Pons (tissue), 1 donor: ENCODE measurements around the gene RNF114.
A peak's percentile ranks its signal among the peaks of the same experiment; 100 is the strongest.

Experiments
- DNase-seq: peaks from one replicate; pipeline ENCODE4 v3.0.0-alpha.2; 2016; ENCODE audit warnings: low spot score

RNF114 gene

DNA sequence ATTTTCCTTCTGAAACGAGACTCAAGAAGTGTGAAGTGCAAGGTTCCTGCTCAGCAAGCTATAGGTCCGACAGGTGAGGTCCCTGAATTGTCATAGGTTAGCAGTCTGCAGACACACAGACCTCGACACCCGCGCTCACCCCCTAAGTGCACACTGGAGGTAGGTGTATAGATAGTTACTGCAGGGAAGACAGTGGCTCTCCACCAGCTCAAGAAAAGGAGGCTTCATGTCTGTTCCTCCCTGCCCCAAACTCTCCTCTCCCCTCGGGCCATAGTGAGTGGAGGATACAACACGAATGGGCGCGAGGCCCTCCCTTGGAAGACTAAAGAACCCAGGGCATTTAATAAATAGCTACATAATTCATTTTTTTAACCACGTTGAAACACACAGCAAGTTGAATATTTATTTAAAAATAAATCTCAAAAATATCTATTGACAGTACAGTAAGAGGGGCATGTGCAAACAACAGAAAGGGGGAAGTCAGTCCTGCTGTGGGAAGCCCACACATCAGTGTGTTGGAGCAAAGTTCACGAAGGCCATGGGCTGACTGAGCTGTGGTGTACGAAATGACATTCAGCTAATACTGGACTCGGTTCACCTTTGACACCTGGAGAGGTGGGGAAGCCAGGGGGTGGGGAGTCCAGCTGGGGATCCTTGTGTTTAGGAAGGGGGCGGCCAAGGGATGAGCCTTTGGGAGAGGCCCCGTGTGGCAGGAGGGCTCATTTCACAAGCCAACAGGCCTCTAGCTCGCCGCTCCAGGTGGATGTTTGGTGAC, 31.6 kb upstream of the RNF114 start:
- no peak for DNase-seq

- no peak for DNase-seq
Measured at GRCh38 chr20:49905415-49906091, 30.6 kb upstream of the RNF114 start.

DNA sequence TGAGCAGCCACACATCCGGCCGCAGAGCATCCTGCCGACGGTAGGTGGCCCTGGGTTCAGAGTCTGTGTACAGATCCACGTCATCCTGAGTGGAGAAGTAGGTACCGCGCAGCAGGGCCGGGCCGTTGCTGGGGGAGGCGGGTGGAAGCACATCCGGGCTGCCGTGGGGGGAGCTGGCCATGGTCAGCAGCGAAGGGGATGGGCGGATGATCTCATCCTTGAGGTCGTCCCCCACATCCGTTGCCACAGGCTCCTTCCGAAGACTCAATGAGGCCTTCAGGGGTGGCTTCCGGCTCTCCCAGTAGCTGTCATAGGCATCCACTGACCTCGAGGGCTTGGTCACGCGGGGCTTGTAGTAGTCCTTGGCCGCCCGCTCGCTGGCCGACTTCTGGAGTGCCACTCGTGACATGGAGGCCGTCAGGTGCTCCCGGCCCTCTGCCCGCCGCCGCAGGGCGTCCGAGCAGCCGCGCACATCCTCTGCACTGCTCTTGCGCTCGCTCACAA, 30.0 kb upstream of the RNF114 start:
- DNase-seq = no peak

DNA sequence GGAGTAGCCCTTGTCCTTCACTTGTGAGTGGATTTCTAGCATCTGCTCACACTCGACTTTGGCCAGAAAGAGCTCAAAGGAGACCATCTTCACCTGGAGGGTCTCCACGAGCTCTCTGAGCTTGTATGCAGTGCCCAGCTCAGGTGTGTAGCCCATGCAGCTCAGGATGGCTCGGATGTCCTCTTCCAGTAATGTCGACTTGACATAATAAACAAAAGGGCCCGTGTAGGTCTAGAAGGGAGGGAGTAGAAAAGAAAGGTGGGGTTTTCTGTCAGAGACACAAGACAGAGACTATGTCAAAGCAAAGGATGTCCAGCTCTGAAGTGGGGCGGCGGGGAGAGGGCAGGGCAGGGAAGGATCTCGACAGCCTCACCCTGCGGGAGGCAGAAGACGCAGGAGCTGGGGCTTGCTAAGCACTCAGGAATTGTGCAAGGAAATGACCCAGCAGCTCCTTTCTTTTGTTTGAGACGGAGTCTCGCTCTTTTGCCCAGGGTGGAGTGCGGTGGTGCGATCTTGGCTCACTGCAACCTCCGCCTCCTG, 29.5 kb upstream of the RNF114 start:
- DNase-seq = no peak

DNA sequence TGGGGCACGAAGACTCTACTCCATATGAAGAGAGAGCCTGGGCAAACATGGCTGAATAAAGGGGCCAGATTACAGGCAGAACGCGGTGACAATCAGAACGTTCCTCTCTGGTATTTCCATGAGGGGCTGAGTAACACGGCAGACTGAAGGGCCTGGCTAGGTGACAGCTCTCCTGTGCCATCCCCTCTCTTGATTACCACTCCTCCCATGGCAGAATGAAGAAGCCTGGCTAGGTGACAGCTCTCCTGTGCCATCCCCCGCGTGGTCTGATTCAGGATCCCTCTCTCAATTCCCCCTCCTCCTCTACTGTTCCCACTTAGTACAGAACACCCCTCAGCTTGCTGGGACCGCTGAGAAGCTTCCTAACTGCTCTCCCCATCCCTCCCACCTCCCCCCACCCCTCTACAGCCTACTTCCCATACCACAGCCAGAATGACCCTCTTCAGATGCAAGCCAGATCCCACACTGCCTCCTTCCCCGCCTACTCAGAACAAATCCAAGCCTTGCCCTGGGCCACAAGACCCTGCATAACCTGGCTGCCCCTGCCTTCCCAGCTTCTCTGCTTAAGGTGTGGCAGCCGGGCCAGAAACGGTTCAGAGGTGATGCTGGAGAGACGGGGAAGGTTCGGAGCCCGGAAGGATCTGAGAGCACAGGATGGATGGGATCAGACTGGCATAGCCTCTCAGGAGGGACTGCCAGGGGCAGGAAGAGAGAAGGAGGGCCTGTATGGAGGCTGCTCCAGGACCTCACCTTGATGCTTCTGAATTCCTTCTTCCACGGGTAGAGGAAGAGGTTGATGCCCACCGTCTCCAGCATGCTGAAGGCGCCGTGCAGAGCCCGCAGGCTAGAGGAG, 28.6 kb upstream of the RNF114 start:
- DNase-seq = no peak

DNA sequence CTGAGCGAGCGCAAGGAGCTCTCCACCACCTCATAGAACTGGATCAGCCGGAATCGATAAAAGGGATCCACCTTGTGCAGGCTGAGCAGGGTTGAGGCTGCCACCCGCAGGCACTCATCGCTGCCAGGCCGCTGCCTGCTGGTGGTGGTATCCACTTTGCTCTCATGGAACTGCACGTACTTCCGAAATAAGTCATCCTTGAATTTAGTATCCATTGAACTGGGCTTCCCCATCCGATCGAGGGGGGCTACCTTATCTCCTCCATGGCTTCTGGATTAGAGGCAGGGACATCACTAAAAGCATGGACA, 28.0 kb upstream of the RNF114 start:
- no peak for DNase-seq

- DNase-seq = peak; percentile 83
Measured at GRCh38 chr20:49909499-49910339, 26.5 kb upstream of the RNF114 start.

DNA sequence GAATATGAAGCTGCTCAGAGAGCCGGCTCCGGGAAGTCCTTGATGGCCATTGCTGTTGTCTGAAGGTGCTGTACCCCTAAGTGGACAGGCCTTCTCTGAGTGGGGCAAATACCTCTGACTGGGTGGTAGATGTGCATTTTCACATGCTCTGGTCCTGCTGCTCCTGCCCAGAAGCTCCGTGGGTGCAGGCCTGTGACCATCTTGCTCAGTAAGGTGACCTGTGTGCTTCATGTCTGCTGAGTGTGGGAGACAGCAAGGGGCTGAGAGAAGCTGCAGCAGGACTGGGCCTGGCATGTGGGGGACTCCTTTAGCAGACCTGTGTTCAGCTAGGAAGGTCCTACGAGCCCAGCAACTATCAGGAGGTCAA, 25.9 kb upstream of the RNF114 start:
- DNase-seq = no peak

- DNase-seq = peak; percentile 89
Measured at GRCh38 chr20:49913399-49914047, 22.7 kb upstream of the RNF114 start.

GRCh38 chr20:49914310-49915117, 21.7 kb upstream of the RNF114 start:
- no peak for DNase-seq

DNA sequence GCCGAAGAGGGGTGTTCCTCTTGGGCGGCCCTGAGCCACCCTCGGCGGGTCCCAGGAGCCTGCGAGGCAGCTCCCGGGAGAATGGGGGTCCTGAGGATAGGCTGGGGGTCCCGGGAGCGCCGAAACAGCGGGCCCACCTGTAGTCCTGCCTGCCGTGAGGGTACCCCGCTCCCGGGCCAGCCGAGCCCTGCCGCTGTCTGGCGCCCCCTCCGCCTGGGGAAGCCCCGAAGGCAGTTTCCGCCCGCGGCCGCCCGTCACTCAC, 21.1 kb upstream of the RNF114 start:
- no peak for DNase-seq

GRCh38 chr20:49915380-49916145, 20.6 kb upstream of the RNF114 start, which contains the start of gene SPATA2:
Gene SPATA2 (minus strand): TSS chr20:49915529. CDS start chr20:49908490, 7,039 bp downstream.
- peak; percentile 93 for DNase-seq

DNA sequence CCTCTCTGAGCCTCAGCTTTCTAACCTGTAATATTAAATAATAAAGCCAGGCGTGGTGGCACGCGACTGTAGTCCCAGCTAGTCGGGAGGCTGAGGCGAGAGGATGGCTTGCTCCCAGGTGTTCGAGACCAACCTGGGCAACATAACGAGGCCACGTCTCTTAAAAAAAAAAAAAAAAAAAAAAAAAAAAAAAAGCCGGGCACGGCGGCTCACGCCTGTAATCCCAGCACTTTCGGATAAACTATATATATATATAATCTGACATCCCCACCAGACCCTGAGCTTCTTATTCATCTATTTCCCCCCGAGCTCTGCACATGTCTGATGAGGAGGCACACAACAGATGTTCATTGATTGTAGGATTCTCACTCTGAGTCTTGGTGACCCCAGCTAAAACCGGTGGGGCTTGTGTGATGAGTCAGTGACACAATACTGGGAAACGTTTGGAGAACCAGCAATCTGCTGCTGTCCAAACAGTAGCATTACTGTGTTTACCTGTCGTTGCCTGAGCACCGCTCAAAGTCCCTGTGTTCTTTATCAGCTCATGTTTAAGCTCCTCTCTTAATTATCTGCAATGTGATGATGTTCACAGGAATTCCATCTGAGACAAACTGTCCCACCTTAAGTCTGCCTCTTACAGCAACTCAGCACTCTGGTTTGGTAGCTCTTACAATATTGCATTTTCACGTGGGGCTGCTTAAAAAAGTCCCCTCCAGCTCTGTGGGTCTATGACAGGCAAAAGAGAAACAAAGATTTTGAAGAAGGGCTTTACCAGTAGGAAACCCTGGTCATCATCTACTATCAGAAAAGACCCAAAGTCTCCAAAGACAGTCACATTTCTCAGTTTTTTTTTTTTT, 19.8 kb upstream of the RNF114 start:
- no peak for DNase-seq

- no peak for DNase-seq
Measured at GRCh38 chr20:49918446-49918845, 17.8 kb upstream of the RNF114 start.

- DNase-seq = no peak
Measured at GRCh38 chr20:49919009-49919408, 17.2 kb upstream of the RNF114 start.

GRCh38 chr20:49919461-49919860, 16.7 kb upstream of the RNF114 start:
- no peak for DNase-seq

GRCh38 chr20:49924247-49924646, 11.9 kb upstream of the RNF114 start:
- no peak for DNase-seq

DNA sequence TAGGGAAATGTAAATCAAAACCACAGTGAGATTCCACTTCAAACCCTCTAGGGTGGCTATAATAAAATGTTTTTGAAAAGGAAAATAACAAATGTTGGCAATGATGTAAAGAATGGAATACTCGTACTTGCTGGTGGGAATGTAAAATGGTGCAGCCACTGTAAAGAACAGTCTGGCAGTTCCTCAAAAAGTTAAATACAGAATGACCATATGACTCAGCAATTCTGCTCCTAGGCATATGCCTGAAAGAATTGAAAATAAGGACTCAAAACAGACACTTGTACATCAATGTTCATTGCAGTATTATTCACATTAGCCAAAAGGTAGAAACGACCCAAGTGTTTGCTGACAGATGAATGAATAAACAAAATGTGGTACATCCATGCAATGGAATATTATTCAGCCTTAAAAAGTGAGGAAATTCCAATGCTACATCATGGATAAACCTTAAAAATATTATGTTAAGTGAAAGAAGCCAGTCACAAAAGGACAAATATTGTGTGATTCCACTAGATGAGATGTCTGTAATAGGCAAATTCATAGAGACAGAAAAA, 10.2 kb upstream of the RNF114 start:
- DNase-seq = no peak
